Activated effector memory CD4-positive, alpha-beta T cell treated with anti-CD3 and anti-CD28 coated beads, Interleukin-2, amount 50 U/mL, for 16 hours (primary cell): ENCODE results near the gene DOCK10.

Source experiments
- DNase-seq: peaks from one replicate; pipeline ENCODE4 v3.0.0-alpha.2; 2020

The DOCK10 gene

DNA sequence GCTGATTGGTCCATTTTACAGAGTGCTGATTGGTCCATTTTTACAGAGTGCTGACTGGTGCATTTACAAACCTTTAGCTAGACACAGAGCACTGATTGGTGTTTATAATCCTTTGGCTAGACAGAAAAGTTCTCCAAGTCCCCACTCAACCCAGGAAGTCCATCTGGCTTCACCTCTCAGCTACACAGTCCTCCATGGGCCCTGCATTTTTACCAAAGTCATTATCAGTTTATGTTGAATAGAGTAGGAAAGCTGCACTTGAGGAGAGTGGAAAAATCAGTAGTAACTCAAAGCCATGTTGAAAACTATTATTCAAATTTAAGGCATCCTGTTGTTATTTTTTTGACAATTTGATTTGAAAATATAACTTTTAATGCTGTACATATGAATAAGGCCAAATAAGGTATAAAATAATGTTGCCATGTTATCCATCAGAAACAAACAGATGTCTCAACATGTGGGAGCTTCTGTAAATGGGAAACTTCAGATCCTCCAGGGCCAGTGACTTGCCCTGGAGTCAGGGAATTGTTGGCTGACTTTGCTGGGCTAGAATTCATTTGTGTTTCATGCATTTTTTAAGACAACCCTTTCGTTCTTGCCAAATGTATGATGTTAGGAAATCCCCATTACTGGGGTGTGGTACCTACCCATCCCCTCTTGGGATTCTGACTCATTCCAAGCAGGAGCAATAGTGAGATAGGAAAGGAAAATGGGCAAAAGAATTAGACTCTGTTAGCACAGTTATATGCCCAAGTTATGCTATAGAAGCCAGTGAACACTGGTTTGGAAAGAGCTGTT lies 288.3 kb downstream of the DOCK10 start:
- DNase-seq: no peak

GRCh38 chr2:224751996-224752698 lies 290.1 kb downstream of the DOCK10 start:
- DNase-seq: no peak

- no peak for DNase-seq
Measured at GRCh38 chr2:224749136-224749535, 293.1 kb downstream of the DOCK10 start.

DNA sequence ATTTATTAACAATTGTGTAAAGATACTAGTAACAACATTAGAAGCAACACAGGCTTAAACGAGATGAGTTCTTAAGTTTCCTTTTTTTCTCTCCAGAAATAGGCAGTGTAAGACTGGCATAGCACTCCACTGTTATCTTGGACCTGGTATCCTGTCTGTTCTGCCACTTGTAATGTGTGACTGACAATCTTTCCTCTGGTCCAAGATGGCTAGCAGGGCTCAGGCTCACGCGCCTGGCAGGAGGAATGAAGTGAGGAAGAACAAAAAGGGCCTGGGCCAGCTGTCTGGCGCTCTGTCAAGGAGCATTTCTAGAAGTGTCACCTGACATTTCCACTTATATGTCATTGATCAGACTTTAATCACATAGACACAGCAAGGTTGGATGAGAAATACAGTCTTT lies 294.5 kb downstream of the DOCK10 start:
- DNase-seq: no peak

GRCh38 chr2:224736227-224736626 lies 306.0 kb downstream of the DOCK10 start:
- no peak for DNase-seq

GRCh38 chr2:224734949-224735348 lies 307.3 kb downstream of the DOCK10 start:
- DNase-seq: no peak

- DNase-seq: no peak
Measured at GRCh38 chr2:224731665-224732064, 310.6 kb downstream of the DOCK10 start.

DNA sequence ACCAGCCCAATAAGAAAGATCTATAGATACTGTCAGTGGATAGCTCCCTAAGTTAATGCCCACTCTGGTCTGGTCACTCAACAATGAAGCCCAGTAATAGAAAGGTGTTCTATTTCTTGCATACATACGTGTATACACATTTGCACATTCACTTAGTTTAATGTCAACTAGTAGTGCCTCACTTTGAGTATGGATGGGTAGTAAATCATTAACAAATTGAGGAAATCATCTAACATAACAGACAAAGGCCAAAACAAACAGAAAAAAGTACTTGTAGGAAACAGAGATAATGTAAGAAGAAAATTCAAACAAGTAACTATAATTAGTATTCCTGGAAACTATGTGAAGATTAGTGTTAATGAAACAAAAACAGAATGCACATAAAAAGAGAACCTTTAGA lies 312.8 kb downstream of the DOCK10 start:
- no peak for DNase-seq

- no peak for DNase-seq
Measured at GRCh38 chr2:224724331-224724730, 317.9 kb downstream of the DOCK10 start.

GRCh38 chr2:224723586-224724217 lies 318.6 kb downstream of the DOCK10 start:
- DNase-seq: no peak

DNA sequence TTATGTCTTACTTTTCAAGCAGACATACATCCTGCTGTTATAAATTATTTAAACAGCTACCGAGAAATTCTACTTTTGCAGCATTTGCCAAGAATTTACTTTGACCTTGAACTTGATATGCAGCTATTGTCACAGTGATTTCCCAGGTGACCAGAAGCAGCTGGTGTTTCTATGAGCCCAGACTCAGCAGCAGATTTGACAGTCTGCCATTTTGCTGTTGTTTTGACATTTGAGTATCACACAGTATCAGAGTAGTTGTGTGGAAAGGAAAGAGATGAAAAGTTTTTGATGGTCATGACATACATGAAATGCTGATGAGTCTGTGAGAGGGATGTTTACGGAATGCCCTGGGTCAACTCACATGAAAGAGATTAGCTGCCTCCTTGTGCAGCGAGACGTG lies 319.5 kb downstream of the DOCK10 start:
- DNase-seq: no peak

GRCh38 chr2:224722250-224722649 lies 320.0 kb downstream of the DOCK10 start:
- DNase-seq: no peak

- DNase-seq: no peak
Measured at GRCh38 chr2:224716921-224717320, 325.3 kb downstream of the DOCK10 start.

- no peak for DNase-seq
Measured at GRCh38 chr2:224716201-224716600, 326.1 kb downstream of the DOCK10 start, which contains the start of gene CCDC195. Gene CCDC195 (minus strand): TSS chr2:224716365. CDS start chr2:224716365, 0 bp downstream.
